Gastrocnemius medialis (tissue), 4 donors: Measurements from ENCODE around the gene ARPIN. TPM values are rescaled to one million over a fixed set of nuclear protein-coding genes. Genes with fewer than 3 reads are reported as not detected.

Experiments
- ATAC-seq, 2 donors: fragments of 150-250 bp; one replicate each; pipeline ENCODE4 v1.9.1; 2016
- DNase-seq, 2 donors: peaks; one replicate each; pipeline ENCODE4 v3.0.0-alpha.2; 2019
- H3K27ac ChIP-seq, 4 donors: fragments of 200-600 bp; sonication (generic); 1 replicate in 1 of 4; 2 replicates in 3 of 4; pipeline ENCODE4 v1.5.1; 2016 to 2018; ENCODE audit warnings: mild to moderate bottlenecking in 2 of 4, moderate library complexity in 1 of 4
- H3K27me3 ChIP-seq, 3 donors: fragments of 200-600 bp; sonication (generic) in 2 of 3; 1 replicate in 1 of 3; 2 replicates in 2 of 3; pipeline versions ENCODE4 v1.5.1 to v1.6.0; 2016 to 2019; ENCODE audit warnings: mild to moderate bottlenecking in 1 of 3, moderate library complexity in 1 of 3
- H3K36me3 ChIP-seq, 2 donors: fragments of 200-600 bp; sonication (generic) in 1 of 2; one replicate each; pipeline ENCODE4 v1.5.1; 2017 to 2018
- H3K4me1 ChIP-seq, 2 donors: fragments of 200-600 bp; sonication (generic) in 1 of 2; one replicate each; pipeline ENCODE4 v1.5.1; 2016 to 2017; ENCODE audit warnings: mild to moderate bottlenecking in 2 of 2
- H3K4me3 ChIP-seq, 4 donors: fragments of 200-600 bp; sonication (generic) in 3 of 4; 1 replicate in 1 of 4; 2 replicates in 3 of 4; pipeline ENCODE4 v1.5.1; 2016 to 2019; ENCODE audit warnings: mild to moderate bottlenecking in 2 of 4
- H3K9me3 ChIP-seq, 3 donors: fragments of 200-600 bp; sonication (generic) in 2 of 3; 1 replicate in 1 of 3; 2 replicates in 2 of 3; pipeline ENCODE4 v1.5.1; 2016 to 2019
- POLR2A ChIP-seq, 2 donors: fragments of 450-650 bp; IDR thresholded peaks; one replicate each; pipeline ENCODE4 v1.6.1; 2017; ENCODE audit warnings: antibody characterized with exemption in 2 of 2, mild to moderate bottlenecking in 2 of 2, moderate library complexity in 2 of 2
- in situ Hi-C, 4 donors: fragments of 200-750 bp; cut with MboI; loops; one replicate each; pipeline versions ENCODE4 v1.15.0 to v1.8.0; 2017; ENCODE audit warnings: low sequenced_read_pairs in 4 of 4
- intact Hi-C: fragments of 100-400 bp; cut with DNase I; formaldehyde crosslinking; loops from one replicate; pipeline ENCODE4 v1.15.1; 2023; ENCODE audit warnings: low total_unique reads
- total RNA-seq, 4 donors: library from RNA; depleted of rRNA; stranded (reverse); fragments of >200 nt; gene quantifications; one replicate each; pipeline versions ENCODE4 v1.1.0 to v1.2.3, GENCODE V29; 2016
- TF ChIP-seq, protein P1 (sequence below), 5 experiments: fragments of 450-650 bp in 3 of 5; fragments of 200-600 bp in 2 of 5; sonication (generic) in 2 of 5; IDR thresholded peaks in 4 of 5; conservative IDR thresholded peaks in 1 of 5; 1 replicate in 4 of 5; 2 replicates in 1 of 5; pipeline ENCODE4 v1.5.1; 2016 to 2019; ENCODE audit warnings: antibody characterized with exemption in 5 of 5, mild to moderate bottlenecking in 3 of 5, moderate library complexity in 3 of 5

The ARPIN gene
- total RNA-seq, 4 donors from 2014 or later, result 4.8 to 10.9 (median 6.0) TPM

DNA sequence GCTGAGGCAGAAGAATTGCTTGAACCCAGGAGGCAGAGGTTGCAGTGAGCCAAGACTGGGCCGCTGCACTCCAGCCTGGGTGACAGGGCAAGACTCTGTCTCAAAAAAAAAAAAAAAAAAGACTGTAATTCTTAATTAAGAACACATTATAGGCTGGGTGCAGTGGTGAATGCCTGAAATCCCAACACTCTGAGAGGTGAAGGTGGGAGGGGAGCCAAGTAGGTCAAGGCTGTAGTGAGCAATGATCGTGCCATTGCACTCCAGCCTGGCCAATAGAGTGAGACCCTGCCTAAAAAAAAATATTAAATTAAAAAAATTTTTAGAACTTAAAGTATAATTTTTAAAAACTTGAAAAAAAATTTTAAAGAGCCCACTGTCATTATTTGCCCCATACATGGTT lies 13.4 kb upstream of the ARPIN start:
- Histone ChIP-seq H3K27ac (no peak overlapping the region), H3K27me3 (no peaks in the 10 kb centered on the region), H3K4me1 (no peaks in the 10 kb centered on the region), H3K36me3 (no peaks in the 10 kb centered on the region), H3K9me3 (no peaks in the 10 kb centered on the region), H3K4me3 (no peak overlapping the region)
- ATAC-seq (no peak), DNase-seq (no peak)
- in situ Hi-C loops, result no loop called here
- intact Hi-C loops, result no loop called here
- TF ChIP-seq, protein P1, sequence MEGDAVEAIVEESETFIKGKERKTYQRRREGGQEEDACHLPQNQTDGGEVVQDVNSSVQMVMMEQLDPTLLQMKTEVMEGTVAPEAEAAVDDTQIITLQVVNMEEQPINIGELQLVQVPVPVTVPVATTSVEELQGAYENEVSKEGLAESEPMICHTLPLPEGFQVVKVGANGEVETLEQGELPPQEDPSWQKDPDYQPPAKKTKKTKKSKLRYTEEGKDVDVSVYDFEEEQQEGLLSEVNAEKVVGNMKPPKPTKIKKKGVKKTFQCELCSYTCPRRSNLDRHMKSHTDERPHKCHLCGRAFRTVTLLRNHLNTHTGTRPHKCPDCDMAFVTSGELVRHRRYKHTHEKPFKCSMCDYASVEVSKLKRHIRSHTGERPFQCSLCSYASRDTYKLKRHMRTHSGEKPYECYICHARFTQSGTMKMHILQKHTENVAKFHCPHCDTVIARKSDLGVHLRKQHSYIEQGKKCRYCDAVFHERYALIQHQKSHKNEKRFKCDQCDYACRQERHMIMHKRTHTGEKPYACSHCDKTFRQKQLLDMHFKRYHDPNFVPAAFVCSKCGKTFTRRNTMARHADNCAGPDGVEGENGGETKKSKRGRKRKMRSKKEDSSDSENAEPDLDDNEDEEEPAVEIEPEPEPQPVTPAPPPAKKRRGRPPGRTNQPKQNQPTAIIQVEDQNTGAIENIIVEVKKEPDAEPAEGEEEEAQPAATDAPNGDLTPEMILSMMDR (IDR thresholded peaks at IDR 0.05 in 4 of 5, conservative IDR thresholded peaks at IDR 0.05 in 1 of 5), result no peak
- no peak for TF ChIP-seq POLR2A (IDR thresholded peaks at IDR 0.05)

DNA sequence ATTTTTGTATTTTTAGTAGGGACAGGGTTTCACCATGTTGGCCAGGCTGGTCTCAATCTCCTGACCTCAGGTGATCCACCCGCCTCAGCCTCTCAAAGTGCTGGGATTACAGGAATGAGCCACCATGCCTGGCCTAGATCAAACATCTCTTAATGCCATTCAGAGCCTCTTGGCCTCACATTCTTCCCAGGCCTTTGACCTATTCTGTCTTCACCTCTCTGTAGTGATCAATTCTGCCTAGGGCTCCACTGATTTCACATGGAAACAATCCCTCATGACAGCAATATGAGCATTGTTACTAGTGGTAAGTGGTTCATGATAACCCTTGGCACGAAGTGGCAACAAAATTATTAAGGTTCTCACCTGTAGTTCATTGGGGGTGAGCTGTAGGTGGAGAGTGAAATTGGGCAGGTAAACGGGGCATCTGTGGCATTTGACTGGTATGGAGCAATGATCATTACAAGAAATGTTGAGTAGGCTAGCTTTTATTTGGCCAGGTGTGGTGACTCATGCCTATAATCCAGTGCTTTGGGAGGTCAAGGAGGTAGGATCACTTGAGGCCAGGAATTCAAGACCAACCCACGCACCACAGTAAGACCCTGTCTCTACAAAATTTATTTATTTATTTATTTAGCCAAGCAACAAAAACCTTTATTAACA lies 4.8 kb upstream of the ARPIN start:
- Histone ChIP-seq H3K27ac (no peak overlapping the region), H3K27me3 (no peaks in the 10 kb centered on the region), H3K4me3 (no peak overlapping the region), H3K9me3 (no peaks in the 10 kb centered on the region), H3K4me1 (peaks cover 4 to 9% of the 10 kb centered on the region in 2 donors), H3K36me3 (no peaks in the 10 kb centered on the region)
- ATAC-seq (no peak), DNase-seq (no peak)
- in situ Hi-C loops (loop anchor here in 1 of 4 donors (25.0 kb wide), 1 partner anchor 295 kb away; the partner anchor contains the start of gene SEMA4B), intact Hi-C loops (no loop called here)
- TF ChIP-seq, protein P1 (IDR thresholded peaks at IDR 0.05 in 4 of 5, conservative IDR thresholded peaks at IDR 0.05 in 1 of 5), result no peak
- no peak for TF ChIP-seq POLR2A (IDR thresholded peaks at IDR 0.05)

DNA sequence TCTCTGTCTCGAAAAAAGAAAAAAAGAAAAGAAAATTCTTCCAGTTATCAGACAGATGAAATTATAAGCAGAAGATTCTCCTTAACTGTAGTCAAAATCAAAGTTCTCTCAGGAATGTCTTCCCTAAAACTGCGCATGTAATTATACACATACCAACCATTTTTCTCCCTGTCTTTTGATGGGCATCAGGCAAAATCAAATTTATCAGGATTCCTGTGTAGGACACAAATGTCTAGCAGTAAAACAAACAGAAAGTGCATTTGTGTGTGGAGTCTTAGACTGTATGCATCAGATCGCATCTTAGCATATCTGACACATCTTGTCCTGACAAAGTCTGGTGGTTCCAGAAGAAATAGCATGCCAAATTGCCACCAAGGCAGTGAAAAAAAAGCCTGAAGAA lies 3.9 kb upstream of the ARPIN start:
- peaks cover 9 to 13% of the 10 kb centered on the region in 2 donors for H3K4me1 ChIP-seq
- in situ Hi-C loops (loop anchor here in 1 of 4 donors (25.0 kb wide), 1 partner anchor 296 kb away; the partner anchor contains the start of gene SEMA4B), intact Hi-C loops (no loop called here)
- H3K36me3 ChIP-seq, result no peaks in the 10 kb centered on the region
- DNase-seq, result no peak
- no peak for ATAC-seq
- no peak overlapping the region for H3K27ac ChIP-seq
- TF ChIP-seq POLR2A (IDR thresholded peaks at IDR 0.05), result no peak
- TF ChIP-seq, protein P1 (IDR thresholded peaks at IDR 0.05 in 4 of 5, conservative IDR thresholded peaks at IDR 0.05 in 1 of 5), result no peak
- no peaks in the 10 kb centered on the region for H3K27me3 ChIP-seq
- H3K9me3 ChIP-seq, result no peaks in the 10 kb centered on the region
- no peak overlapping the region for H3K4me3 ChIP-seq

DNA sequence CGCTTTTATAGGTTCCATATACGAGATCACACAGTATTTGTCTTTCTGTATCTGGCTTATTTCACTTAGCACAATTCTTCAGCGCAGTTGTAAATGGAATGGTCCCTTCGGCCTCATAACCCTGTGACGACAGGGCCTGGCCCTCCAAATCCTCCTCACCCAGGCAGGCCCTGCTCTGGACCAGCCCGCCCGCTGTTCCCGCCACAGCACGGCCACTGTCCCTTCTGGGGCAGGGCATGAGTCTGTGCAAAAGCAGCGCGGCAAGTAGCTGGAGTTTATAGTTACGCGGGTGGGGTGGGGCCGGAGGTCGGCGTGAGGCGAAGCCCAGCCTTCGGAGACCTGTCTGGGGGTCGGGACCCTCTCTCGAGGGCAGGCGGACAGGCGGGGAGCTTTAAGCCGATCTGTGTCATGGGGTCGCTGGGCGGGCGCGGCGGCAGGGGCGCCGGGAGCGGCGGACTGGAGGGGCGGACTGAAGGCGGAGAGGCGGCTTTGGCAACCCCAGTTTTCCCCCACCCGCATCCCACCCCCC lies 543 bp downstream of the ARPIN start:
- Histone ChIP-seq H3K27me3 (no peaks in the 10 kb centered on the region), H3K4me3 (peak overlapping the region; percentile 71 to 97 (median 80)), H3K9me3 (no peaks in the 10 kb centered on the region), H3K36me3 (peaks cover 0 to 10% of the 10 kb centered on the region in 2 donors), H3K27ac (peak overlapping the region; percentile 47 to 79 (median 68)), H3K4me1 (peaks cover 13 to 18% of the 10 kb centered on the region in 2 donors)
- intact Hi-C loops (no loop called here), in situ Hi-C loops (loop anchor here in 1 of 4 donors (25.0 kb wide), 1 partner anchor 300 kb away; the partner anchor contains the start of gene SEMA4B)
- ATAC-seq, result peak; percentile 73 to 75
- DNase-seq, result no peak
- TF ChIP-seq, protein P1 (IDR thresholded peaks at IDR 0.05 in 4 of 5, conservative IDR thresholded peaks at IDR 0.05 in 1 of 5), result peak in 1 of 5 experiments; percentile 3
- TF ChIP-seq POLR2A (IDR thresholded peaks at IDR 0.05), result no peak
